Measurements from ENCODE around the gene INSRR. TPM values are rescaled to one million over a fixed set of nuclear protein-coding genes. Genes with fewer than 3 reads are reported as not detected.

Gene INSRR
- total and polyA plus RNA-seq, 7 experiments from 2014 or later: 0.63 TPM; not detected in 6

DNA sequence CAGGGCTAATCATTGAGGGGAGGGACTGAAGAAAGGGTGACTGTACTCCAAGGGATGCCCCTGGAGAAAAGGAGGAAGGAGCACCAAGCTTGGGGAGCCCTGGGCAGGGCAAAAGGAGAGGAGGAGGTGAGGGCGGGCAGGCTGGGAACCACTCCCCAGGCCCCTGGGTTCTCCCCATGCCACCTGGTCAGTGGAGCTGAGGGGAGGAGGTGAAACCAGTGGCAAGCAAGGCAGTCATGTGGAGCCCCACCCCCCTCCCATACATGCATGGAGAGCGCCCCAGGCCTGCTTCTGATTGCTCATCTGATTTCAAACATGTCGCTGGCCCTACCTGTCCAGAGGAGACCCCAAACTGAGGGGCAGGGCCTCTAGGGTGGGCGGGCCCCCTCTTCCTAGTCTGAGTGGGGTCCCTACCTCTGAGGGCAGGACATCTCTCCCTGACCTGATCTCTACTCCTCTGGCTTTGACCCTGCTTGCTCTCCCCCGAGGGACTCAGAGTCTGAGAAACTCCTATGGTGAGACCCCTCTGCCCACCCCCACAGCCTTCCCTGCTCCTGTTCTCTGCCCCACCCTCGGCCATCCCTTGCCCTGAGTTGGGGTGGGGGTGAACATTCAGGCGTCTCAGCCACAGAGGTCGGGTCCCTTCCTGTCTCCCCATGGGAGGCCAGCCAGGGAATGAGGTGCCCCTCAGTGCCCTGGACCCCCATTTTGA, 18.6 kb downstream of the INSRR start:
- ChIA-PET POLR2A (no interaction called here), CTCF (interaction anchor here (0.6 to 2.0 kb wide), 3 partner anchors 19 to 85 kb away, joined by 3 to 6 read pairs (median 4); no protein-coding TSS in a partner anchor)
- intact Hi-C loops (cut with micrococcal nuclease): no loop called here
- no peak overlapping the region for H3K4me3 Mint-ChIP-seq
- peaks cover 34 to 48% (median 41%) of the 10 kb centered on the region in 5 donors for H3K27me3 Mint-ChIP-seq
- DNase-seq: no peak
- H3K4me1 ChIP-seq (ENCODE audit: control insufficient read depth in 2 of 2, insufficient read depth in 2 of 2, low read length in 2 of 2): peaks cover 8 to 12% of the 10 kb centered on the region in 2 donors
- peaks cover 0 to 4% (median 0%) of the 10 kb centered on the region in 11 donors for H3K9me3 Mint-ChIP-seq
- H3K27ac ChIP-seq (ENCODE audit: low read depth, low read length): no peak overlapping the region
- H3K4me1 Mint-ChIP-seq: peaks cover 5 to 46% (median 13%) of the 10 kb centered on the region in 7 donors
- no peaks in the 10 kb centered on the region for H3K36me3 ChIP-seq (ENCODE audit: control insufficient read depth in 2 of 3, insufficient read depth in 3 of 3, low read length in 3 of 3)
- ATAC-seq: no peak
- peak overlapping the region in 1 of 9 donors; percentile 6 for H3K27ac Mint-ChIP-seq
- no peak overlapping the region for H3K4me3 ChIP-seq (ENCODE audit: low read length)
- H3K27me3 ChIP-seq (ENCODE audit: control insufficient read depth in 2 of 2, insufficient read depth in 2 of 2, low read length in 2 of 2): peaks cover 0 to 3% of the 10 kb centered on the region in 2 donors
- no peaks in the 10 kb centered on the region for H3K9me3 ChIP-seq (ENCODE audit: control insufficient read depth in 2 of 3, low read length in 3 of 3)
- peaks cover 0 to 2% (median 0%) of the 10 kb centered on the region in 5 donors for H3K36me3 Mint-ChIP-seq

- H3K4me3 Mint-ChIP-seq: no peak overlapping the region
- peaks cover 0 to 4% (median 0%) of the 10 kb centered on the region in 11 donors for H3K9me3 Mint-ChIP-seq
- peaks cover 29 to 48% (median 33%) of the 10 kb centered on the region in 5 donors for H3K27me3 Mint-ChIP-seq
- POLR2A ChIA-PET: interaction anchor here (1.8 kb wide), 1 partner anchor 9 kb away, joined by 5 read pairs; no protein-coding TSS in a partner anchor
- Histone ChIP-seq H3K27me3 (ENCODE audit: control insufficient read depth in 2 of 2, insufficient read depth in 2 of 2, low read length in 2 of 2) (peaks cover 0 to 3% of the 10 kb centered on the region in 2 donors), H3K4me1 (ENCODE audit: control insufficient read depth in 2 of 2, insufficient read depth in 2 of 2, low read length in 2 of 2) (peaks cover 4 to 8% of the 10 kb centered on the region in 2 donors), H3K36me3 (ENCODE audit: control insufficient read depth in 2 of 3, insufficient read depth in 3 of 3, low read length in 3 of 3) (no peaks in the 10 kb centered on the region), H3K4me3 (ENCODE audit: low read length) (no peak overlapping the region), H3K9me3 (ENCODE audit: control insufficient read depth in 2 of 3, low read length in 3 of 3) (no peaks in the 10 kb centered on the region), H3K27ac (ENCODE audit: low read depth, low read length) (no peak overlapping the region)
- no peak for DNase-seq
- H3K36me3 Mint-ChIP-seq: peaks cover 0 to 2% (median 0%) of the 10 kb centered on the region in 5 donors
- H3K27ac Mint-ChIP-seq: peak overlapping the region in 1 of 9 donors; percentile 6
- ATAC-seq: no peak
- CTCF ChIA-PET: interaction anchor here (0.8 to 4.7 kb wide), 11 partner anchors 9 to 130 kb away, joined by 3 to 73 read pairs (median 6); partner anchors contain the start of genes INSRR and NTRK1
- intact Hi-C loops (cut with micrococcal nuclease): loop anchor here (1.0 to 2.0 kb wide), 5 partner anchors 21 to 88 kb away; partner anchors contain the start of gene NTRK1 (in 2 of the 2)
- H3K4me1 Mint-ChIP-seq: peaks cover 5 to 48% (median 7%) of the 10 kb centered on the region in 7 donors
Measured at GRCh38 chr1:156839426-156840109, 19.3 kb downstream of the INSRR start.

- Mint-ChIP-seq H3K36me3 (peaks cover 0 to under 1% (median 0%) of the 10 kb centered on the region in 5 donors), H3K4me1 (peaks cover 1 to 52% (median 2%) of the 10 kb centered on the region in 7 donors), H3K27ac (peak overlapping the region in 3 of 9 donors; percentile 47 to 81 (median 48)), H3K27me3 (peaks cover 23 to 43% (median 33%) of the 10 kb centered on the region in 5 donors), H3K4me3 (peak overlapping the region in 1 of 10 donors; percentile 34), H3K9me3 (peaks cover 0 to 4% (median 0%) of the 10 kb centered on the region in 11 donors)
- intact Hi-C loops (cut with micrococcal nuclease): loop anchor here (1.0 to 2.0 kb wide), 5 partner anchors 21 to 88 kb away; partner anchors contain the start of gene NTRK1 (in 2 of the 2)
- CTCF ChIA-PET: interaction anchor here (0.7 to 4.7 kb wide), 14 partner anchors 10 to 131 kb away, joined by 3 to 73 read pairs (median 6); partner anchors contain the start of genes INSRR and NTRK1
- Histone ChIP-seq H3K27ac (ENCODE audit: low read depth, low read length) (no peak overlapping the region), H3K27me3 (ENCODE audit: control insufficient read depth in 2 of 2, insufficient read depth in 2 of 2, low read length in 2 of 2) (no peaks in the 10 kb centered on the region), H3K9me3 (ENCODE audit: control insufficient read depth in 2 of 3, low read length in 3 of 3) (no peaks in the 10 kb centered on the region), H3K36me3 (ENCODE audit: control insufficient read depth in 2 of 3, insufficient read depth in 3 of 3, low read length in 3 of 3) (no peaks in the 10 kb centered on the region), H3K4me3 (ENCODE audit: low read length) (no peak overlapping the region), H3K4me1 (ENCODE audit: control insufficient read depth in 2 of 2, insufficient read depth in 2 of 2, low read length in 2 of 2) (peaks cover 0 to 8% of the 10 kb centered on the region in 2 donors)
- DNase-seq (peak in 8 of 9 donors; percentile 30 to 74 (median 50)), ATAC-seq (peak; percentile 75)
- POLR2A ChIA-PET: interaction anchor here (1.3 to 1.8 kb wide), 2 partner anchors 10 to 33 kb away, joined by 3 to 5 read pairs; no protein-coding TSS in a partner anchor
Measured at GRCh38 chr1:156838972-156839371, 19.9 kb downstream of the INSRR start.

DNA sequence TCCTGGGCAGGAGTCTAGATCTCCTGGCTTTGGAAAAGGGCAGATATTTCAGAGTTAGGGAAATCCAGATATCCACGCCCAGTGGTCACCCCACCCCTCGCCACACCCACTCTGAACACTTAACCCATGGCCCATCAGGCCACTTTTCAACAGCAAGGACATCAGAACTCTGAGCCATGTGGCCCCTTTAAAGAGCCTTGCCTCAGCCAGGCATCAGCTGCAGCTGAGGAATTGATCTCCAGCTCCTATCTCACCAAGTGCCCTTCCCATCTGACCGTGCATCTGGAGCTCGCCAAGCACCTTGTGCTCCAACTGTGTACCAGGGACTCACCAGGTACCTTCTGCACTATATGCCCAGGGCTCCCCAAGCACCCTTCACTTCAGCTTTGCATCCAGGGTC, 22.0 kb downstream of the INSRR start:
- Histone ChIP-seq H3K4me3 (ENCODE audit: low read length) (no peak overlapping the region), H3K36me3 (ENCODE audit: control insufficient read depth in 2 of 3, insufficient read depth in 3 of 3, low read length in 3 of 3) (no peaks in the 10 kb centered on the region), H3K27ac (ENCODE audit: low read depth, low read length) (no peak overlapping the region), H3K9me3 (ENCODE audit: control insufficient read depth in 2 of 3, low read length in 3 of 3) (no peaks in the 10 kb centered on the region), H3K27me3 (ENCODE audit: control insufficient read depth in 2 of 2, insufficient read depth in 2 of 2, low read length in 2 of 2) (no peaks in the 10 kb centered on the region), H3K4me1 (ENCODE audit: control insufficient read depth in 2 of 2, insufficient read depth in 2 of 2, low read length in 2 of 2) (peaks cover 0 to 8% of the 10 kb centered on the region in 2 donors)
- ChIA-PET CTCF (interaction anchor here (0.8 to 4.7 kb wide), 8 partner anchors 12 to 96 kb away, joined by 3 to 73 read pairs (median 6); partner anchors contain the start of genes INSRR and NTRK1), POLR2A (no interaction called here)
- Mint-ChIP-seq H3K9me3 (peaks cover 0 to 3% (median 0%) of the 10 kb centered on the region in 11 donors), H3K4me3 (peak overlapping the region in 1 of 10 donors; percentile 71), H3K4me1 (peaks cover 0 to 59% (median 5%) of the 10 kb centered on the region in 7 donors), H3K27me3 (peaks cover 8 to 30% (median 20%) of the 10 kb centered on the region in 5 donors), H3K27ac (peak overlapping the region in 1 of 9 donors; percentile 91), H3K36me3 (no peaks in the 10 kb centered on the region)
- DNase-seq: no peak
- intact Hi-C loops (cut with micrococcal nuclease): loop anchor here in 1 of 2 donors (1.0 kb wide), 1 partner anchor 21 kb away; the partner anchor contains the start of gene SH2D2A
- no peak for ATAC-seq

DNA sequence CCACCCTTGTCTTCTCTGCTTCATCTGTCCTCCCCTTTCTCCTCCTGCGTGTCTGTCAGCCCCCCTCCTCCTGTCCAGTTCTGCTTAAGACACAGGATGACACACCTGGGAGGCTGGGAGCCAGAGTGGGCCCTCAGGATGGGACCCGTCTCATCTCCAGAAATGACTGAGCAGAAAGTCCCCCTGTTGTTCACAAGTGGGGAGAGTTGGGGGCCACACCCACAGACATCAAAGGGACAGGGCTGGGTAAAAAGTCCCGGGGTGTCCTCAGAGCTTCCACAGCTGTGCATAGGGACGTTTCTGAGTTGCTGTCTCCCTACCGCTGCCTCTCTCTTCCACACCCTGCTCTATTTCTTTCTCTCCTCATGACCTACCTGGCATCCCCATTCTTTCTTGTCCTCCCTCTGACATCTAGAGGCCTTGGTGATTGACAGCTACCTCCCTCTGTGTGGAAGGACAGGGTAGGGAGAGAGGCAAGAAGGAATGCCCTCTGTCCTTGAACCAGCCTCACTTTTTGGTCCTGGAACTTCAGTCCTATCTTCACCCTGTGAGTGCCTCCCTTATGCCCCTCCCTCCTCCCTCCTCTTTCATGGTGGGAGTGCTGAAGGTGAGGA, 22.8 kb downstream of the INSRR start:
- Histone ChIP-seq H3K27ac (ENCODE audit: low read depth, low read length) (no peak overlapping the region), H3K4me3 (ENCODE audit: low read length) (no peak overlapping the region), H3K9me3 (ENCODE audit: control insufficient read depth in 2 of 3, low read length in 3 of 3) (no peaks in the 10 kb centered on the region), H3K4me1 (ENCODE audit: control insufficient read depth in 2 of 2, insufficient read depth in 2 of 2, low read length in 2 of 2) (peaks cover 0 to 8% of the 10 kb centered on the region in 2 donors), H3K36me3 (ENCODE audit: control insufficient read depth in 2 of 3, insufficient read depth in 3 of 3, low read length in 3 of 3) (no peaks in the 10 kb centered on the region), H3K27me3 (ENCODE audit: control insufficient read depth in 2 of 2, insufficient read depth in 2 of 2, low read length in 2 of 2) (no peaks in the 10 kb centered on the region)
- peaks cover 7 to 28% (median 21%) of the 10 kb centered on the region in 5 donors for H3K27me3 Mint-ChIP-seq
- peaks cover 0 to 3% (median 0%) of the 10 kb centered on the region in 11 donors for H3K9me3 Mint-ChIP-seq
- CTCF ChIA-PET: interaction anchor here (1.0 to 4.7 kb wide), 4 partner anchors 23 to 97 kb away, joined by 3 to 73 read pairs (median 6); partner anchors contain the start of genes INSRR and NTRK1
- peak overlapping the region in 1 of 10 donors; percentile 71 for H3K4me3 Mint-ChIP-seq
- intact Hi-C loops (cut with micrococcal nuclease): loop anchor here in 1 of 2 donors (1.0 kb wide), 1 partner anchor 20 kb away; the partner anchor contains the start of gene SH2D2A
- peak overlapping the region in 2 of 9 donors; percentile 20 to 91 for H3K27ac Mint-ChIP-seq
- POLR2A ChIA-PET: no interaction called here
- peak; percentile 62 for ATAC-seq
- peak in 1 of 9 donors; percentile 70 for DNase-seq
- no peaks in the 10 kb centered on the region for H3K36me3 Mint-ChIP-seq
- peaks cover 0 to 59% (median 5%) of the 10 kb centered on the region in 7 donors for H3K4me1 Mint-ChIP-seq
